HG03469 (cell line): ENCODE data around the gene OR8G5.

Experiments used
- ATAC-seq: cut with Tn5 transposase; IDR thresholded peaks from one replicate; pipeline ENCODE4 v1.9.1; 2021; ENCODE audit warnings: mild to moderate bottlenecking, moderate library complexity, moderate number of reproducible peaks; ENCODE audit not compliant: unreplicated experiment

OR8G5 gene

GRCh38 chr11:124285610-124286344, 29.6 kb downstream of the OR8G5 start:
- no peak for ATAC-seq

- ATAC-seq = no peak
These were observed 38.5 kb downstream of the OR8G5 start for GRCh38 chr11:124294687-124295086.

- ATAC-seq = no peak
These were observed 39.8 kb downstream of the OR8G5 start for GRCh38 chr11:124296016-124296415.

GRCh38 chr11:124297921-124298320, 41.7 kb downstream of the OR8G5 start:
- no peak for ATAC-seq

- ATAC-seq = no peak
These were observed 45.4 kb downstream of the OR8G5 start for GRCh38 chr11:124301548-124301947.

GRCh38 chr11:124302347-124303125, 46.4 kb downstream of the OR8G5 start:
- ATAC-seq = no peak

GRCh38 chr11:124307093-124307492, 50.9 kb downstream of the OR8G5 start:
- no peak for ATAC-seq

- ATAC-seq = no peak
These were observed 54.5 kb downstream of the OR8G5 start for GRCh38 chr11:124310721-124311120.

GRCh38 chr11:124311269-124311668, 55.1 kb downstream of the OR8G5 start:
- ATAC-seq = no peak

- no peak for ATAC-seq
These were observed 55.5 kb downstream of the OR8G5 start for GRCh38 chr11:124311670-124312069.

GRCh38 chr11:124313131-124313530, 57.0 kb downstream of the OR8G5 start:
- ATAC-seq = no peak

- ATAC-seq = no peak
These were observed 57.7 kb downstream of the OR8G5 start, which contains the start of gene OR8D1 for GRCh38 chr11:124313849-124314248. TSS of gene OR8D1 (minus strand) at chr11:124313949. CDS start at chr11:124310766, 3,183 bp downstream.

GRCh38 chr11:124315052-124315451, 58.9 kb downstream of the OR8G5 start:
- ATAC-seq = no peak
